GM18861 (cell line): Measurements from ENCODE around the gene MYO1D.
A peak's percentile ranks its signal among the peaks of the same experiment; 100 is the strongest.

Experiments used
- ATAC-seq: cut with Tn5 transposase; IDR thresholded peaks from one replicate; pipeline ENCODE4 v1.9.1; 2021; ENCODE audit not compliant: unreplicated experiment

MYO1D gene

DNA sequence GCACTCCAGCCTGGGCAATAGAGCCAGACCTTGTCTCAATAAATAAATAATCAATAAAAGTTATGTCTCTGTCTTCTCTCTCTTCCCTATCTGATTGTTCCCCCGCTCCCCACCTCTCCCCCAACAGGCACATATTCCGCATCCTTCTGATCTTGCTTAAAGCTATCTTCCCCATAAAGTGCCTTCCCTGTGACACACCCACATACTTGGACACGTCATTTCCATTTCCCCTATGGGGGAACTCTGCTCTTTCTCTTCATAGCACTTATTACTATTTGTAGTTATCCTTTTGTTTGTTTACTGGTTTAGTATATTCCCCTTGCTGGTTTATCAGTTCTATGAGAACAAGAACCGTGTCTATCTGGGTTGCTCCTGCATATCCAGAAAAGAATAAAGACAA lies 14.9 kb downstream of the MYO1D start:
- ATAC-seq = no peak

DNA sequence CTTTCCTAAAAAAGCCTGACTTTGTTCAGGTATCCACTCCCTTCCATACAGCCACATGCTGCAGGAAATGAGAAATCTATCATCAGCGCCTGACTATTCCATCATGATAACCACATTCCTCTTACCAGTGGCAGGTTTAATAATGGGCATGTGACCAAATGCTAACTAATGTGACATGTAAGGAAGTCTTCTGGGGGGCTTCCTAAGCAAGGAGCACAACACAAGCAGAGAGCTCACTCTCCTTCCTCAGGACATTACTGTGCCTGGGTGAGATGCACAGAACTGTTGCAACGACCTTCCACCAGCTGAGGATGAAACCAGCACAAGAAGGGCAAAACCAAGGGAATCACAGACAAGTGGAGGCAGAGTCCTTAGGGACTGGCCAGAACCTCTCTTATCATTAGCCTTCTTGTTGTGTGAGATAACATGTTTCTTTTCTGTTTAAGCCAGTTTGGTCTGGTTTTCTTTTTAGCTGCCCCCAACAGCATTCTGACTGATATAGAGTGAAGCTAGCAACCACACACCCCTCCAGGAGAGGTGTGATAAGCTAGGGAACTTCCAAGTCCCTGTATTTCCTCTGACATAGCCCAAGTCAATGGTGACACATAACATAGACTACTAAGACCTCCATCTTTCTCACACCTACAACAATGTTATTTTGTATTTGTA lies 16.9 kb downstream of the MYO1D start:
- ATAC-seq = no peak

DNA sequence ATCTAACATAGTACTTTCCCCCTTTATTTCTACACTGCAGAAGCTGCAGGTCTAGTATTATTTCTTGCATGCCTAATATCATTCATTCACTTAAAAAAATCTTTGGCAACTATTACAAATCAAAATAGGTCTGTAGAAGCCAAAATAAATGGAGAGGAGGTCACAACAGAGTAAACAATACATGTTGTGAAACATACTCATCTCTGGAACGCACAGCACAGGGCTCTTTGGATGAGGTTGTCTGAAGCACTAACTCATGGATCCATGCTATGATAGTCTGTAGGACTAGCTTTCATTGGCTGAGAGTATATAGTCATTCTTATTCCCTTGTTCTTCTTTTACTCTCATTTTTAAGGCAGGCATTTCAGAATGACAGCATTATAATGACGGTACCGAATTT lies 21.3 kb downstream of the MYO1D start:
- no peak for ATAC-seq

DNA sequence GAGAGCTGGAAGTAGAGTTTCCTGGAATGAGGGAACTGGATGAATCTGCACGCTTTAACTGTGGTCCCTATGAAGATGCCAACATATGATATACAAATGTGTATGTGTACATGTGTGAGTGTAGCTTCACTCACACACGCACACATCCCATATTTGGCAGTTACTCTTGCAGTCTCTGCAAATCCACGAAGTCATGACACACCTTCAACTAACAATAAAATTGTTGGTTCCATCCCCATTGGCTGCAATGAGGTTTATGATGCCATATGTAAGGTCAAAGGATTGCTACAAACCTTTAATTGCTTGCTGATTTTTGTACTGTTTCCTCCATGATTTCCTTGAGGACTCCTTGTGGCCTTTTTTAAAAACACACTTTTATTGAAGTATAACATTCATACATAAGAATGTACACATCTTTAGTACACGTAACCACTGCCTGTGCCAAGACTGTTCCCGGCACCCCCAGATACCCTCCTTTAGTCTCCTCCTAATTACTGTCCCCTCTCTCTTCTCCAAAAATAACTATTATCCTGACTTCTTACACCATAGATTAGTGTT lies 22.0 kb downstream of the MYO1D start:
- no peak for ATAC-seq

DNA sequence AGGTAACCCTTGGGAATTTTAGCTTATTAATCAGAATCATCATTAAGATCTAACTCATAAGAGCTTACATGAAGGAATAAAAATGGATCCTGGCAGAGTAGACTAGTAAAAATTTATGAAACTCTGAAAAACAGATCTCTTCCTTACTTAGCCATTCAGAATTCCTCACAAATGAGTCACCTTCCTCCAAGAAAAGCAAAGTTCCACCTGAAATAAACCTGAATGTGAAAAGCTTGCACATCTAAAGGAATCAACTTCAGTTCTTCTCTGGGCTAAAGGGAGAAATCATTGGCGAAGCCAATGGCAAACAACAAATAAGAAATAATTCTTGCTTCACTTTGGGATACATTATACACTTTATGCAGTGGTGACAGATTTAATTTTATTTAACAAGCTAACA lies 22.7 kb downstream of the MYO1D start:
- ATAC-seq = no peak

DNA sequence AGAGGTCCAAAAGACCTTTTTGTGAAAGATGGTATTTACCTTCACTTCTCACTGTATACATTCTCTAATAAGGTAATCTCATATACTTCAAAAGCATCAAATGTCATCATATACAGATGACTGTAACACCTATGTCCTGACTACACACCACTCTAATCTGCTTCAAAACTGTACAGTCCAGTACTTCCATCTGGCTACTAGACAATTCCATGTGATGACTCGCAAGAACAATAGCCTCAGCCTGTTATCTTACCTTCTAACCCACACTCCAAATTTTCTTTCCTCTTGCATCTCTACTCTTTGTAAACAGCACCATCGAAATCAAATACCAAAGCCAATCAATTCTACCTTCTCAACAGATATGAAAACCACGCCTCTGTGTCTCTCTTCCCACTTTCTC lies 24.1 kb downstream of the MYO1D start:
- ATAC-seq = no peak

DNA sequence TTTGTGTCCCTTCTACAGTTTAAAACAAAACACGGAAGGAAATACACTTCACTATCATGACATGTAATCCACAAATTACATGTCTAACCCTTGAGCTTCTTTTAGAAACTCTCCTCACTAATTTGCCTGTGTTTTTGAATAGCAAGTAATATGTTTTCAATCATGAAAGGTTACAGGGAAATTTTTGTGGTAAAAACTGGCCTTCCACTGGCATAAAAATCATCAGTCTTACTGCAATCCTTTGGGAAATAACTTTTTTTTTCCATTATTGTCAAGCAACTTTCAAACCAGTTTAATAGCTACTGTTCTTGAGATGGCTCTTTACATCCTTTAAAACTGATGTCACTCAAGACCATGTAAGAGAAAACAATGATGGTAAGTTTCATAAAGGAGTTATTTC lies 27.0 kb downstream of the MYO1D start:
- no peak for ATAC-seq

DNA sequence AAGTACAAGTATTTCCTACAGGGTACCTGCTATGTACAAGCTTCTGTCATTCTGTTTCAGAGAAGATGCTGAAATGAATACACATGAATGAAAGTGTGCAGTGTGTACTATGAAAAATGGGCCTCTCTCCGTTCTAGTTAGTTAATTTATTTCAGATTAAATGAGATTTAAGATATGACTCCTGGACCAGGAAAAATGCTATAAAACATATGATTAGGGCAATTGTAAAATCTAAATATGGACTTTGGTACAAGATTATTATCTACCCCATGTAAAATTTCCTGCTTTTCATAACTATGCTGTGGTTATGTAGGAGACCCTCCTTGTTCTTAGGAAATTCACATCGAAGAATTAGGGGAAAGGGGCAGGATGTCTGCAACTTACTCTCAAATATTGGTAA lies 28.9 kb downstream of the MYO1D start:
- ATAC-seq = no peak

DNA sequence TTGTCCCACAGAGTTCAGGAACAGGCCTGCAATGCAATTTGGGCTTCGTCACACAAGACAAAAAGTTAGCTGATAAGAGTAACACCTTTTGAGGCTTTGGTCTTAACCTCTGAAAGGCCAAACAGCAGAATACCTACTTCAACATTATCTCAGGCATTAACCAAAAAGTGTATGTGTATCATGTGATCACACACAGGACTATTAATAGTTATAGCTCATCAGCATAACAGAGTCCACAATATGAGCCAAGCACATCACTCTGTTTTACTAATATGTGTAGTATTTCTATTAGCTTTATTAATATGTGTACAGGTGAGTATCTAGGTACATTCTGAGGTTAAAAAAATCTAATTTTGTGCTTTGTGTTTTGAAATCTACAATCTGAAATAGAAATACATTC lies 30.8 kb downstream of the MYO1D start:
- ATAC-seq = no peak

DNA sequence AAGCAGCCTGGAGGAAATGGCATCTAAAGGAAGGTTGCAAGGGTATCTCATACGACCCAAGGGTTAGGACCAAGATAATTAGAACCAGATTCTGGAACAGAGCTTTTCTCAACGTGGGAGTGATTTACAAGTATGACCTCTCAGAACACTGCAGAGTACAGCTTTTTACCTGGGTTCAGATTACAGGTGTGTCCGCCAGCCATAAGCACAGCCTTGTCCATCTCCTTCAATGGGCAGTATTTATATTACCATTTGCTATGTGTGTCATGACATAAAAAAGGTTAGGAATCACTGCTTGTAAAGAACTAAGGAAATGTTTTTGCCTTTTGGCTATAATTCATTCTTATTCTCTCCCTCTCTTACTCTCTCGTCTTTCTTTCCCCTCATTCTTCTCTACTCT lies 36.7 kb downstream of the MYO1D start:
- no peak for ATAC-seq

DNA sequence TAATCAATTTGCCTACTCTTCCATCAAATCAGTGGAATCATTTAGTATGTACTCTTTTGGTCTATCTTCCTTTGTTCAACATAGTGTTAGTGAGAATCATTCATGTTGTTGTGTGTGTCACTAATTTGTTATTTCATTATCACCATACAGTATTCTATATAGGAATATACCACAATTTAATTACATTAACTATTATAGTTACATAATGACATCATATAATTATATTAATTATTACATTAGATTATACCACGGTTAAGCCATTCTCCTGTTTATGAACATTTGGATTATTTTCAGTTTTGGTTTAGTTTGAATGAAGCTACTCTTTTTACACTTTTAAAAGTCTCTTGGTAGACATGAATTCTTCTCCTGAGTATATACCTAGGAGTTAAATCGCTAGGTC lies 40.4 kb downstream of the MYO1D start:
- no peak for ATAC-seq

DNA sequence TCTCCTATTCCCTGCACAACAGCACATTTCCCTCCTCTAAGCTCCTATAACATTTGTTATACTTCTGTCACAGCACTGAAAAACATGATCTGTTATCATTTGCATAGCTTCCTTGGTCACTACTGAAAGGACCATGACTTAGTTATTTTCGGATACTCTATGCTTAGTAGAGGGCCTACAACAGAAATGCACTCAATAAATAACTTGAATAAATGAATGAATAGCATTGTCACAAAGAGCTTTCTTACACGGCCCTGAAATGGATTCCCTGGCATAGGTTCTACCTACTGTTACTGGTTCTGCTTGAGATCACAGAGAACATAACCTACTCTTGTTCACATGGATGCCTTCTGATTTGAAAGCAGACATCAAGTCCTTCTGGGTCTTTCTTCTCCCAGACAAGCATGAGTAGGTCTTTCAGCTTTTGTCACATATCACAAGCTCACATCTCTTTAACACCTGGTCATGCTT lies 41.6 kb downstream of the MYO1D start:
- ATAC-seq = peak; percentile 53

DNA sequence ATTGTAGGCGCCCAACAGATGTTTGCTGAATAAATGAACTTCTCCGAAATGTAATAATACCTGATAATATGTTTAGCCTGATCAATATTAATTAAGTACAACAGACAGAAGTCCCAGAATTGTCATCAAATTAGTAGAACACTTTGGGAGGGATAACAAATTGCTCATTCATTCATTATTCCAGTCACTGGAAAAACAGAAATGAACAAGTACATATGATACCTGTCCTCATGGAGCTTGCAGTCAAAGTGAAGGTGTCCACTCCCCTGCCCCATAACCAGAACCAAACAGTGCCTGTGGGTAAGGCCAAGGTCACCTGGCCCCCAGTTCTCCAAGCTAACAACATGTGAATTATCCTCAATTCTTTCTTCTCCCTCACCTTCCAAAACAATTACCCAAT lies 42.8 kb downstream of the MYO1D start:
- ATAC-seq = no peak

DNA sequence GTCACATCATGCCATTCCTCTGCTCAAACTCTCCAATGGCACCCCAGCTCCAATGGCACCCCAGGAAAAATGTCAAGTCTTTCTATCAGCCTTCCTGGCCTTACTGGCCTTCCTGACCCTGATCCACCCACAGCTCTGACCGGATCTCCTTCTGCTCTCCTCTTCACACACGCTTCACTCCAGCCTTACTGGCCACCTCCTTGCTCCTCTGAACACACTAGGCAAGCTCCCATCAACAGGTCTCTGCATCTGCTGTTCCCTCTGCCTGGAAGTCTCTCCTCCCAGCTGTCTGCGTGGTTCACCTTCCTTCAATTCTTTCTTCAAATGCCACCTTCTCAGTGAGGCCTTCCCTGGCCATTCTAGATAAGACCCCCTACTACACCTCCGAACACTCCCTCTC lies 43.4 kb downstream of the MYO1D start:
- ATAC-seq = no peak

DNA sequence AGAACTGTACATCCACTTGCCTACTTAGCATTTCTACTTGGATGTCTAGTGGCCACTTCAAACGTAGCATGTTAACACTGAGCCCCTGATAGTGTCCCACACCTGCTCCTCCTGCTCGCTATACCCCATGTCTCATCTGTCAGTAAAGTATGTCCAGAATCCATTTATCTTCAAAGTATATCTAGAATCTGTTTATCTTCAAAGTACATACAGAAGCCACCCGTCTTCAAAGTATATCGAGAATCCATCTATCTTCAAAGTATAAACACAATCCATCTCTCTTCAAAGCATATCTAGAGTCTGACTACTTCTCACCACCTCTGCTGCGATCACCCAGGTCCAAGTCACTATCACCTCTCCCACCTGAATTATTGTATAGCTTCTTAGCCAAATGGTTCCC lies 43.8 kb downstream of the MYO1D start:
- no peak for ATAC-seq

DNA sequence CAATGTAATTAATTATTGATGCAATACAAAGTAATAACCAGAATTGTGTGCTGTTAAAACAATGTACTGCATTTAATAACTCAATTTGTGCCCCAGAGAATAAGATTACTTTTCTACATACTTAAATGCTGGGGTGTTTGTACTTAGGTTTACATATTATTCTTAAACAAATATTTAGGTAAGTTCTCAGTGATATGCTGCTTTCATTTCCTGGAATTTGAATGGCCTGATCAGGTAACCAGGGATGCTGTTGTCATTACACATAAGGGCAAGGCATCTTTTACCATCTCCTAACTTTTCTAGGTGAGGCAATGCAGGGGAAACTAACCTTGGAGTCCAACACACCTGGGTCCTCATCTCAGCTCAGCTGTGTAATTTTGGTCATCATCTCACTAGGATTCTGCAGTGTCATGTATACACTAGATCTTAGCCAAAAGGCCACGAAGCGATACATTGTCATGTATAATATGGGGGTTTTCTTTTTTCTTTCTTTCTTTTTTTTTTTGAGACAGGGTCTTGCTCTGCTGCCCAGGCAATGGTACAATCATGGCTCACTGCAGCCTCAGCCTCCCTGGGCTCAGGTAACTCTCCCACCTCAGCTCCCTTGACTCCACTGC lies 45.2 kb downstream of the MYO1D start:
- ATAC-seq = no peak

DNA sequence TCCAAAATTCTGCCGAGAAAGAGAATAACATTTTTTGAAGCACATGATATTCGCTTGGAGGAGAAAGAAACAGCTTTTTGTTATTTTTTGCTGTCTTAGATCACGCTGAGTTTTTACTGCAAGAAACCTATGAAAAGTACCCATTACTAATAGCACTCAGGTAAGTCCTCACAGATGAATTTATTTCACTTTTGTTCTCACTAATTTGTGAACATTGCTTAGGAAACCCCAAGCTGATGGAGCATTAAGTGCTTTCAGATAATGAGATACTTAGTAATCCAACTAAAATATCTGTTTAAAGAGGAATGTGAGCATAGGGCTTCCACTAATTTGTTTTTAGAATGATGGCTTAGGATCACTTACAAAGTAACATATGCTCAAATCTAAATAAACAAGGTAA lies 45.7 kb downstream of the MYO1D start:
- no peak for ATAC-seq

DNA sequence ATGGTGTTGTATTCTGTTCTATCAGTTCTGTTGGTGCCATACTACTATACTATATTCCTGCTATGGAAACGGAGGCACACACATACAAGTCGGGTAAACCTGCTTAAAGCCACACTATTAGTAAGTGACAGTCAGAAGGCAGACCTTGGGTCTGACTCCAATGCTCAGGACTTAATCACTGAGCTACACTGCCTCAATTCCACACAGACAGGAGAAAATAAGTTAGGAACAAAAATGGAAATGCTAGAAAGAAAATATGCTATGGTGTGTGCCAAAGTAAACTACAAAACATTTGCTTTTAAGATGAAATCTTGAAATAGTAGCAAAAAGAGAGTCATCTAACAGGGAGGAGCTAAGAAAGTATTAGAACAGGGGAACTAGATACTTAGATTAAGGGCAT lies 48.1 kb downstream of the MYO1D start:
- ATAC-seq = no peak

DNA sequence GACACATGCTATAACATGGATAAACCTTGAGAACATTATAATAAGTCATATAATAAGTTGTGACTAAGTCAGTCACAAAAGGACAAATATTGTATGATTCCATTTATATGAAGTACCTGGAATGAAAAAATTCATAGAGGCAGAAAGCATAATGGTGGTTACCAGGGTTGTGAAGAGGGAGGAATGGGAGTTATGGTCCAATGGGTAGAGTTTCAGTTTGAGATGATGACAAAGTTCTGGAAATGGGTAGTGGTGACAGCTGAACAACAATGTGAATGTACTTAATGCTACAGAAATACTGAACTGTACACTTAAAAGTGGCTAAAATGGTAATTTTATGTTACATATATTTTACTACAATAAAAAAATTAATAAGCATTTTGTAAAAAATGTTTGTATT lies 49.7 kb downstream of the MYO1D start:
- ATAC-seq = no peak

DNA sequence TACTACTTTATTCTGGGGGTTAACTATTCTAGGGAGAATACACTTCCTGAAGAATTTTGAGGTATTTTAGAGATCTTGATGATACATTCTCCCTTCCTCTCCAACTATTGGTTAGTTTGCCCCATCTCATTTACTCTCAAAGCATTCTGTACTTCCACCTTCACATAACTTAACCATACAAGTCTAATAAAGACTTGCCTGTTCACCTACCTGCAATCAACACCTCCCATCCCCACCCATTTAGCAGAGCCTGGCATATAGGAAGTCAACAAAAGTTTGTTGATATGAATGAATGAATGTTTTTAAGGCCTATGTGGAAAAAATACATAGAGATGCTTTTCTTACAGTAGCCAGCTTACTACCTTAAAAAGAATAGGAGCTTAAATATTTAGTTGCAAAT lies 50.8 kb downstream of the MYO1D start:
- no peak for ATAC-seq

DNA sequence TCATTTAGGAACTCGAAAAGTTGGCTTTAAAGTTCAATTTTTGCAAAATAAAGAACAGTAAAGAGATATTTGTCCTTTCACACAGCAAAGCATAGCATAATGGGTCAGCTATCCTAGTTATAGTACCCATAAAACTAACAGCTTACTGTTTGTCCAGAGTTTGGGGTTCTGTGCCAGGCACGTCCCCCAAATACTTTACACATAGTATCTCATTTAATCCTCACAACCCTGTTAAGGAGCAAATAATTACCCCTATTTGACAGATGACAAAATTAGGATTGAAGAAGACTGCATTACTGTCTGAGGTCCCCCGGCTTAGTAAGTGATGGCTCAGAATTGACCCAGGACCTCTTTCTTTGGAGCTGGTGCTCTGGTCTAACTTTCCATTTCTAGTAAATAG lies 52.6 kb downstream of the MYO1D start:
- no peak for ATAC-seq

DNA sequence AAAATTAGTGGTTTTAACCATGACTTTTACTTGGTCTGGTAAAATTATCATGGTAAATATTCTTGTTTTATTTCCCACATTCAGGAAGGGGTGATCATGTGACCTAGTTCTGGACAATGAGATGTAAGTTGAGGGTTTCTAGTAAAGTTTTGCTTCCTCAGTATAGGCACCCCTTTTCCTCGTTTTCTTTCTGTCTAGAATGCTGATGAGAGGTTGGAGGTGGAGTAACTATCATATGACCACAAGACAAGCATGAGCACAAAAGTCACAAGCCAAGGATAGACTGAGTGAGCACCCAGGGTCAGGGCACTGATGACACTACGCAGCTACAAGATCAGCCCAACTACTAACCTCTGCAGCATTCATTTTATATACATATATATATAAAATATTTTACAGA lies 53.9 kb downstream of the MYO1D start:
- no peak for ATAC-seq
